H1 (cell line): ENCODE measurements around the gene ALOX5AP. TPM values are rescaled to one million over a fixed set of nuclear protein-coding genes. Genes with fewer than 3 reads are reported as not detected.

ENCODE experiments used
- ZNF274 ChIP-seq: IDR thresholded peaks from 2 replicates; pipeline ENCODE4 v1.7.0; 2012; ENCODE audit warnings: low read length, borderline replicate concordance; ENCODE audit errors: extremely low read depth
- polyA plus RNA-seq, 7 experiments: library from polyadenylated mRNA; depleted of rRNA in 3 of 7; stranded (reverse) in 5 of 7; unstranded in 2 of 7; fragments of >200 nt in 5 of 7; fragments of 200-250 nt in 2 of 7; gene quantifications; 1 replicate in 5 of 7; 2 replicates in 1 of 7; 4 replicates in 1 of 7; pipeline versions ENCODE4 v1.2.1 to v1.2.3, GENCODE V29; 2011 to 2013; ENCODE audit warnings: missing spikeins in 2 of 7, mixed read lengths in 2 of 7
- total RNA-seq: library from RNA; stranded (reverse); fragmentation: NEBNext Ultra II Directional; extraction: Animal tissue kit (Norgen Biotek cat#: 25700); gene quantifications from 2 replicates; pipeline ENCODE4 v1.2.1, GENCODE V29; 2021

The ALOX5AP gene
- total and polyA plus RNA-seq, 2 of the 8 experiments (the other 6 are each of a cell fraction or from before 2014, with no cell fraction given): not detected

- no peak for TF ChIP-seq ZNF274
Measured at GRCh38 chr13:30742901-30743300, 7.6 kb downstream of the ALOX5AP start (continued).
